HG03060 (cell line): Measurements from ENCODE around the gene FN1.
"Not testable (repeated sequence)": the region's sequence is repeated elsewhere in the genome, so short reads cannot be mapped to it uniquely, and the experiment has no call there.

ENCODE experiments used
- ATAC-seq: cut with Tn5 transposase; IDR thresholded peaks from one replicate; pipeline ENCODE4 v1.9.1; 2021; ENCODE audit warnings: low read depth, moderate number of reproducible peaks; ENCODE audit not compliant: unreplicated experiment

The FN1 gene

GRCh38 chr2:215423928-215424540 is 11.8 kb downstream of the FN1 start:
- ATAC-seq = no peak

- no peak for ATAC-seq
Observed at GRCh38 chr2:215423234-215423633, 12.6 kb downstream of the FN1 start.

- ATAC-seq = no peak
Observed at GRCh38 chr2:215422676-215423075, 13.2 kb downstream of the FN1 start.

GRCh38 chr2:215421859-215422461 is 13.9 kb downstream of the FN1 start:
- ATAC-seq = no peak

- no peak for ATAC-seq
Observed at GRCh38 chr2:215420471-215420935, 15.4 kb downstream of the FN1 start.

- no peak for ATAC-seq
Observed at GRCh38 chr2:215419769-215420470, 15.9 kb downstream of the FN1 start.

GRCh38 chr2:215419113-215419512 is 16.8 kb downstream of the FN1 start:
- ATAC-seq = no peak

GRCh38 chr2:215418064-215418963 is 17.6 kb downstream of the FN1 start:
- ATAC-seq = no peak

GRCh38 chr2:215417400-215417951 is 18.4 kb downstream of the FN1 start:
- ATAC-seq = no peak

- no peak for ATAC-seq
Observed at GRCh38 chr2:215416656-215417055, 19.2 kb downstream of the FN1 start.

GRCh38 chr2:215415820-215416577 is 19.9 kb downstream of the FN1 start:
- no peak for ATAC-seq

GRCh38 chr2:215415218-215415617 is 20.6 kb downstream of the FN1 start:
- ATAC-seq = no peak

- ATAC-seq = no peak
Observed at GRCh38 chr2:215414674-215415073, 21.2 kb downstream of the FN1 start.

- no peak for ATAC-seq
Observed at GRCh38 chr2:215413974-215414373, 21.9 kb downstream of the FN1 start.

GRCh38 chr2:215413484-215413777 is 22.4 kb downstream of the FN1 start:
- no peak for ATAC-seq

GRCh38 chr2:215411941-215412743 is 23.7 kb downstream of the FN1 start:
- ATAC-seq = no peak

- ATAC-seq = no peak
Observed at GRCh38 chr2:215410932-215411285, 25.0 kb downstream of the FN1 start.

GRCh38 chr2:215410181-215410931 is 25.5 kb downstream of the FN1 start:
- not testable (repeated sequence) for ATAC-seq
